H7 (cell line): ENCODE measurements around the gene SMG6. TPM values are rescaled to one million over a fixed set of nuclear protein-coding genes. Genes with fewer than 3 reads are reported as not detected.
A peak's percentile ranks its signal among the peaks of the same experiment; 100 is the strongest.
"Not testable (repeated sequence)": the region's sequence is repeated elsewhere in the genome, so short reads cannot be mapped to it uniquely, and the experiment has no call there.

ENCODE experiments used
- DNase-seq: peaks from one replicate; pipeline ENCODE4 v3.0.0; 2012
- H3K27me3 ChIP-seq: 2 replicates; pipeline ENCODE4 v1.6.0; 2011; ENCODE audit warnings: mild to moderate bottlenecking, low read length; ENCODE audit not compliant: control insufficient read depth, insufficient read depth
- H3K36me3 ChIP-seq: replicated peaks from 2 replicates; pipeline ENCODE4 v1.5.1; 2011; ENCODE audit warnings: low read length; ENCODE audit not compliant: control insufficient read depth, insufficient read depth
- H3K4me3 ChIP-seq: 2 replicates; pipeline ENCODE4 v1.5.1; 2011; ENCODE audit warnings: low read depth, mild to moderate bottlenecking, control low read depth, low read length, moderate library complexity; ENCODE audit not compliant: insufficient read depth
- total RNA-seq: library from RNA; depleted of rRNA; stranded (reverse); fragments of >200 nt; shearing (Covaris generic); gene quantifications from 2 replicates; pipeline ENCODE4 v1.2.3, GENCODE V29; 2014; rRNA removed

SMG6 gene
- total RNA-seq, 1 experiment from 2014 or later, result 18.2 TPM

DNA sequence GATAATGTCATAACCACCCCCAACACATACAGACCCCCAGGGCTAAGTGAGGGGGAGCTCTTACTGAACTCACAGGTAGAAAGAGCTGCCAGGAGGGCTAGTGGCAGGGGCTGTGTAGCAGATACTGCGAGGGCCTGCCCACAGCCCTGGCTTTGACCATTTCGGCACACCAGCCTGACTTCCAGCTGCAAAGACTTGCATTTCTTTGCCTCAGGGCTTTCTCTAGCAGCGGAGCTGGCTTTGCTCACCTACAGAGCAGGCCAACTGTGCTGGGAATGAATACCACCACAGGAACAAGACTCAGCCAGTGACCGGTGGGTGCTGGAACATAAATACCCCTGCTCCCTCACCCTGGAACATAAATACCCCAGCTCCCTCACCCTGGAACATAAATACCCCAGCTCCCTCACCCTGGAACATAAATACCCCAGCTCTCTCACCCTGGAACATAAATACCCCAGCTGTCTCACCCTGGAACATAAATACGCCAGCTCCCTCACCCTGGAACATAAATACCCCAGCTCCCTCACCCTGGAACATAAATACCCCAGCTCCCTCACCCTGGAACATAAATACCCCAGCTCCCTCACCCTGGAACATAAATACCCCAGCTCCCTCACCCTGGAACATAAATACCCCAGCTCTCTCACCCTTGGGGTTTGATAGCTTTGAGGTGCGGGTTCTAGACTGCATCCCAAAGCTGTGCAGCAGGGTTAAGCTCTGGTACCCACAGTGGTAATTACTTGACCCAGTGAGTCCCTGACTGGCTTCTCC lies 290.2 kb downstream of the SMG6 start:
- H3K36me3 ChIP-seq, DNase-seq, H3K27me3 ChIP-seq, H3K4me3 ChIP-seq: not testable (repeated sequence)

DNA sequence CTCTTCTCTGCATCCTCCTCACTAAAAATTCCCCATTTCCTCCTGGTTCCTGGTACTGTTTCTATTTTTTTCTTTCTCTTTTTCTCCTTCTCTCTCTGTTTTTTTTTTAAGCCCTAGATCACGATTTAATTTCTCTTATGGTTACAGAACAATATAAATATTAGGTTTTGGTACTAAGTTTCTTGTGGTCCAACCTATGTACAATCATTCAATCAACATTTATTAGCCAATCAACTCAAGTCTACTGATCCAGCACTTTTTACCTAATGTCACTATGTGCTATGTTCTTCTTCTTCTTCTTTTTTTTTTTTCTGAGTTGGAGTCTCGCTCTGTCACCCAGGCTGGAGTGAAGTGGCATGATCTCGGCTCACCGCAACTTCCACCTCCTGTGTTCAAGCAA lies 291.1 kb downstream of the SMG6 start:
- Histone ChIP-seq H3K27me3 (no peaks in the 10 kb centered on the region; the same call in 1 of the 2 replicates), H3K36me3 (no peaks in the 10 kb centered on the region), H3K4me3 (no peak overlapping the region)
- no peak for DNase-seq

DNA sequence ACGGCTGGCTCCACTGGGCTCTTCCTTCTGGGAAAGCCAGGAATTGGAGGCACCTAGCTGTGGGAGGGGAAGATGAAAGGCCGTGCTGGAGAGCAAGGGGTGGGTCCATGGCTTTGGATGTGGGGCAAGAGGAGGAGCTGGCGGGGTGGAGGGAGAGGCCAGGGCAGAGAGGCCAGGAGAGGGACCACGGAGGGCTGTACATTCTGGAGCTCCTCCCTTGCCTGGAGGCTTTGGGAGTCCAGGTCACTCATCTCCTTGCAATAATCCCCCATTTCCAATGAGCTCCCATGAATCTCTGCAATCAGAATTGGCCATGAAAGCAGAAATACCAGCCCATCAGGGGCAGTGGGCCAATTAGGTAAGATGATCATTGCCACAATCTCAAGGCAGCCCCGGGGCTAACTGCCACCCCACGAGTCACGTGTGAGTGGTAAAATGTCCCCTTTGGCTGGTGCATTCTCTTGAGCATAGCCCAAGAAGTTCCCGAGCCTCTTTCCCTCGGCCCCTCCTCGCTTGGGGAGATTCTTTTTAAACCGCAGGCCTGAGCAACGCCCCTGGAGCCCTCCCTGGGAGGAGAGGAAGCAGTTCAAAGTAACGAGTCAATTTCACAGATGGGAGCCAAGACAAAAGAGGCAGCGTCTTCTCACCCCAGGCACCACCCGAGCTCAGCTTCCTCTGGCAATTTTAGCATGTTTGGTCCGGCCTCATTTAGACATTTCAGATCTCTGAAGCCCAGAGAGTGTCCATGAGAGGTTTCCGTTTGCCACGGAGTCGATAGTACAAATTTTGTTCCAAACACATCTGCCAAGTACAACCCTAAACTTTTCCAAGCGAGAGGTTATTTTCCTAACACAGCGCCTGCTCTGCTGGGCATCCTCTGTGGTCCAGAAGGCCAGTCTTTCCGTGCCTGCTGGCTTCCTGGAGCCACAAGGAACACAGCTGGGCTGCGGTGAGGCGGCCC lies 291.9 kb downstream of the SMG6 start:
- peak; percentile 85 for DNase-seq
- Histone ChIP-seq H3K36me3 (no peaks in the 10 kb centered on the region), H3K27me3 (no peaks in the 10 kb centered on the region; the same call in 1 of the 2 replicates), H3K4me3 (no peak overlapping the region)

Other genes with a start within 250 kb of the SMG6 start
- 0.03 and 0.63 TPM in 2 replicates for gene HIC1, start 248.7 kb downstream of the SMG6 start, total RNA-seq
- 7.6 and 9.6 TPM in 2 replicates for gene SRR, start 165 bp upstream of the SMG6 start, total RNA-seq
- gene TSR1, start 32.7 kb upstream of the SMG6 start, total RNA-seq, result 70.1 and 81.8 TPM in 2 replicates
- 31.4 and 35.8 TPM in 2 replicates for gene SGSM2, start 33.7 kb upstream of the SMG6 start, total RNA-seq
- gene MNT, start 97.3 kb upstream of the SMG6 start, total RNA-seq, result 9.0 and 13.4 TPM in 2 replicates
- 21.3 and 31.6 TPM in 2 replicates for gene METTL16, start 208.1 kb upstream of the SMG6 start, total RNA-seq